ENCODE measurements around the gene BIRC3. TPM values are rescaled to one million over a fixed set of nuclear protein-coding genes. Genes with fewer than 3 reads are reported as not detected.
"Not testable (repeated sequence)": the region's sequence is repeated elsewhere in the genome, so short reads cannot be mapped to it uniquely, and the experiment has no call there.

BIRC3 gene
- total RNA-seq, 2 experiments from 2014 or later: 12.9 to 14.5 TPM

GRCh38 chr11:102347462-102348370 lies 30.4 kb downstream of the BIRC3 start:
- DNase-seq: peak; percentile 38
- ChIA-PET POLR2A (interaction anchor here (0.7 kb wide), 1 partner anchor 104 kb away, joined by 3 read pairs; no protein-coding TSS in a partner anchor), CTCF (interaction anchor here (1.3 to 4.0 kb wide), 7 partner anchors 12 to 266 kb away, joined by 3 to 22 read pairs (median 15); no protein-coding TSS in a partner anchor)
- ATAC-seq: peak; percentile 24
- Mint-ChIP-seq H3K36me3 (ENCODE audit: low read depth) (peaks cover 27% of the 10 kb centered on the region), H3K4me3 (peak overlapping the region; percentile 97), H3K27ac (peak overlapping the region; percentile 98), H3K27me3 (ENCODE audit: low read depth) (no peaks in the 10 kb centered on the region), H3K9me3 (ENCODE audit: insufficient read depth) (no peaks in the 10 kb centered on the region), H3K4me1 (ENCODE audit: low read depth) (peaks cover 33% of the 10 kb centered on the region)

GRCh38 chr11:102357116-102357515 lies 39.8 kb downstream of the BIRC3 start:
- Mint-ChIP-seq H3K9me3 (ENCODE audit: insufficient read depth) (peaks cover 6% of the 10 kb centered on the region), H3K4me3 (no peak overlapping the region), H3K36me3 (ENCODE audit: low read depth) (peaks cover 82% of the 10 kb centered on the region), H3K27me3 (ENCODE audit: low read depth) (no peaks in the 10 kb centered on the region), H3K4me1 (ENCODE audit: low read depth) (peaks cover 34% of the 10 kb centered on the region), H3K27ac (no peak overlapping the region)
- ATAC-seq: no peak
- ChIA-PET POLR2A (no interaction called here), CTCF (interaction anchor here (0.5 kb wide), 1 partner anchor 139 kb away, joined by 3 read pairs; no protein-coding TSS in a partner anchor)
- DNase-seq: no peak

- Mint-ChIP-seq H3K4me3 (no peak overlapping the region), H3K4me1 (ENCODE audit: low read depth) (peaks cover 41% of the 10 kb centered on the region), H3K27ac (no peak overlapping the region), H3K27me3 (ENCODE audit: low read depth) (no peaks in the 10 kb centered on the region), H3K9me3 (ENCODE audit: insufficient read depth) (peaks cover 6% of the 10 kb centered on the region), H3K36me3 (ENCODE audit: low read depth) (peaks cover 82% of the 10 kb centered on the region)
- ATAC-seq (no peak), DNase-seq (no peak)
- POLR2A ChIA-PET: no interaction called here
- CTCF ChIA-PET: interaction anchor here (0.8 to 4.2 kb wide), 10 partner anchors 9 to 307 kb away, joined by 3 to 36 read pairs (median 4); partner anchors contain the start of gene BIRC2
Observed at GRCh38 chr11:102359372-102359771, 42.1 kb downstream of the BIRC3 start.

- peaks cover 80% of the 10 kb centered on the region for H3K36me3 Mint-ChIP-seq (ENCODE audit: low read depth)
- peak overlapping the region; percentile 47 for H3K4me3 Mint-ChIP-seq
- peaks cover 6% of the 10 kb centered on the region for H3K9me3 Mint-ChIP-seq (ENCODE audit: insufficient read depth)
- peak overlapping the region; percentile 84 for H3K27ac Mint-ChIP-seq
- no peaks in the 10 kb centered on the region for H3K27me3 Mint-ChIP-seq (ENCODE audit: low read depth)
- POLR2A ChIA-PET: interaction anchor here (1.4 kb wide), 1 partner anchor 17 kb away, joined by 4 read pairs; no protein-coding TSS in a partner anchor
- peaks cover 38% of the 10 kb centered on the region for H3K4me1 Mint-ChIP-seq (ENCODE audit: low read depth)
- DNase-seq (no peak), ATAC-seq (peak; percentile 8)
- CTCF ChIA-PET: interaction anchor here (1.0 to 4.2 kb wide), 9 partner anchors 10 to 306 kb away, joined by 3 to 36 read pairs (median 4); no protein-coding TSS in a partner anchor
Observed at GRCh38 chr11:102360681-102361080, 43.4 kb downstream of the BIRC3 start.

GRCh38 chr11:102361086-102362031 lies 44.1 kb downstream of the BIRC3 start:
- H3K4me1 Mint-ChIP-seq (ENCODE audit: low read depth): peaks cover 37% of the 10 kb centered on the region
- peaks cover 6% of the 10 kb centered on the region for H3K9me3 Mint-ChIP-seq (ENCODE audit: insufficient read depth)
- CTCF ChIA-PET: interaction anchor here (1.0 to 4.2 kb wide), 9 partner anchors 11 to 305 kb away, joined by 3 to 36 read pairs (median 4); no protein-coding TSS in a partner anchor
- ATAC-seq (peak; percentile 84), DNase-seq (peak; percentile 63)
- POLR2A ChIA-PET: interaction anchor here (1.4 kb wide), 1 partner anchor 17 kb away, joined by 4 read pairs; no protein-coding TSS in a partner anchor
- H3K36me3 Mint-ChIP-seq (ENCODE audit: low read depth): peaks cover 80% of the 10 kb centered on the region
- peak overlapping the region; percentile 84 for H3K27ac Mint-ChIP-seq
- peak overlapping the region; percentile 47 for H3K4me3 Mint-ChIP-seq
- no peaks in the 10 kb centered on the region for H3K27me3 Mint-ChIP-seq (ENCODE audit: low read depth)

GRCh38 chr11:102364991-102365390 lies 47.7 kb downstream of the BIRC3 start:
- DNase-seq: no peak
- Mint-ChIP-seq H3K27me3 (ENCODE audit: low read depth) (no peaks in the 10 kb centered on the region), H3K9me3 (ENCODE audit: insufficient read depth) (peaks cover 6% of the 10 kb centered on the region), H3K4me1 (ENCODE audit: low read depth) (peaks cover 44% of the 10 kb centered on the region), H3K4me3 (no peak overlapping the region), H3K36me3 (ENCODE audit: low read depth) (peaks cover 73% of the 10 kb centered on the region), H3K27ac (peak overlapping the region; percentile 15)
- ChIA-PET CTCF (interaction anchor here (3.0 to 6.4 kb wide), 5 partner anchors 23 to 248 kb away, joined by 21 to 59 read pairs (median 41); no protein-coding TSS in a partner anchor), POLR2A (no interaction called here)
- ATAC-seq: no peak

GRCh38 chr11:102367364-102367763 lies 50.1 kb downstream of the BIRC3 start:
- H3K27me3 Mint-ChIP-seq (ENCODE audit: low read depth): no peaks in the 10 kb centered on the region
- H3K4me1 Mint-ChIP-seq (ENCODE audit: low read depth): peaks cover 29% of the 10 kb centered on the region
- no peak overlapping the region for H3K4me3 Mint-ChIP-seq
- POLR2A ChIA-PET: interaction anchor here (0.6 kb wide), 2 partner anchors 81 to 195 kb away, joined by 3 read pairs; no protein-coding TSS in a partner anchor
- H3K36me3 Mint-ChIP-seq (ENCODE audit: low read depth): peaks cover 59% of the 10 kb centered on the region
- H3K27ac Mint-ChIP-seq: peak overlapping the region; percentile 37
- no peaks in the 10 kb centered on the region for H3K9me3 Mint-ChIP-seq (ENCODE audit: insufficient read depth)
- ATAC-seq (peak; percentile 64), DNase-seq (no peak)
- CTCF ChIA-PET: interaction anchor here (0.9 to 6.4 kb wide), 31 partner anchors 8 to 299 kb away, joined by 3 to 59 read pairs (median 5); no protein-coding TSS in a partner anchor

GRCh38 chr11:102368472-102368871 lies 51.2 kb downstream of the BIRC3 start:
- ChIA-PET CTCF (interaction anchor here (0.8 to 6.4 kb wide), 12 partner anchors 9 to 298 kb away, joined by 3 to 59 read pairs (median 8); no protein-coding TSS in a partner anchor), POLR2A (no interaction called here)
- Mint-ChIP-seq H3K27ac (no peak overlapping the region), H3K27me3 (ENCODE audit: low read depth) (no peaks in the 10 kb centered on the region), H3K4me3 (no peak overlapping the region), H3K4me1 (ENCODE audit: low read depth) (peaks cover 25% of the 10 kb centered on the region), H3K36me3 (ENCODE audit: low read depth) (peaks cover 53% of the 10 kb centered on the region), H3K9me3 (ENCODE audit: insufficient read depth) (no peaks in the 10 kb centered on the region)
- no peak for DNase-seq
- peak; percentile 53 for ATAC-seq

- peaks cover 41% of the 10 kb centered on the region for H3K36me3 Mint-ChIP-seq (ENCODE audit: low read depth)
- DNase-seq; ATAC-seq; H3K27me3 Mint-ChIP-seq (ENCODE audit: low read depth); H3K27ac Mint-ChIP-seq; POLR2A ChIA-PET; H3K9me3 Mint-ChIP-seq (ENCODE audit: insufficient read depth): not testable (repeated sequence)
- peaks cover 18% of the 10 kb centered on the region for H3K4me1 Mint-ChIP-seq (ENCODE audit: low read depth)
- H3K4me3 Mint-ChIP-seq: peak overlapping the region; percentile 22
- CTCF ChIA-PET: interaction anchor here (0.7 to 2.7 kb wide), 6 partner anchors 8 to 238 kb away, joined by 4 to 13 read pairs (median 6); no protein-coding TSS in a partner anchor
Observed at GRCh38 chr11:102374633-102375424, 57.5 kb downstream of the BIRC3 start.

- no peak for ATAC-seq
- H3K4me1 Mint-ChIP-seq (ENCODE audit: low read depth): peaks cover 18% of the 10 kb centered on the region
Observed at GRCh38 chr11:102375720-102376399, 58.6 kb downstream of the BIRC3 start.

More at GRCh38 chr11:102375720-102376399, 58.6 kb downstream of the BIRC3 start:
- Mint-ChIP-seq H3K9me3 (ENCODE audit: insufficient read depth) (no peaks in the 10 kb centered on the region), H3K4me3 (no peak overlapping the region), H3K36me3 (ENCODE audit: low read depth) (peaks cover 47% of the 10 kb centered on the region), H3K27me3 (ENCODE audit: low read depth) (no peaks in the 10 kb centered on the region), H3K27ac (no peak overlapping the region)
- ChIA-PET CTCF (interaction anchor here (0.6 to 2.7 kb wide), 8 partner anchors 8 to 237 kb away, joined by 3 to 13 read pairs (median 5); no protein-coding TSS in a partner anchor), POLR2A (no interaction called here)
- no peak for DNase-seq

Measured in activated CD8-positive, alpha-beta T cell treated with anti-CD3 and anti-CD28 coated beads, Interleukin-2, amount 10 ng/mL, durations not matched to agents 7 days and 5 days (primary cell).